ENCODE results near the gene EHMT1. TPM values are rescaled to one million over a fixed set of nuclear protein-coding genes. Genes with fewer than 3 reads are reported as not detected.
"Not testable (repeated sequence)": the region's sequence is repeated elsewhere in the genome, so short reads cannot be mapped to it uniquely, and the experiment has no call there.

The EHMT1 gene
- polyA plus RNA-seq, 1 experiment, result 23.3 TPM

- H3K27me3 ChIP-seq (ENCODE audit: control insufficient read depth, insufficient read depth, low read length), result no peaks in the 10 kb centered on the region
- no peak for DNase-seq (ENCODE audit: low read depth)
- H3K36me3 ChIP-seq (ENCODE audit: control insufficient read depth, insufficient read depth, low read length), result peaks cover 6% of the 10 kb centered on the region
- CTCF ChIA-PET, result interaction anchor here (1.4 kb wide), 1 partner anchor 14 kb away, joined by 3 read pairs; the partner anchor contains the start of gene DPH7
- no peak for TF ChIP-seq CTCF (IDR thresholded peaks at IDR 0.05; ENCODE audit: insufficient read depth, low read depth, low read length)
- POLR2A ChIA-PET, result no interaction called here
- H3K4me3 ChIP-seq (ENCODE audit: low read depth, low read length), result no peak overlapping the region
Measured at GRCh38 chr9:137592767-137593166, 26.0 kb upstream of the EHMT1 start.

GRCh38 chr9:137593176-137593575 lies 25.6 kb upstream of the EHMT1 start:
- ChIA-PET CTCF (interaction anchor here (1.4 kb wide), 1 partner anchor 14 kb away, joined by 3 read pairs; the partner anchor contains the start of gene DPH7), POLR2A (no interaction called here)
- Histone ChIP-seq H3K4me3 (ENCODE audit: low read depth, low read length) (no peak overlapping the region), H3K27me3 (ENCODE audit: control insufficient read depth, insufficient read depth, low read length) (no peaks in the 10 kb centered on the region), H3K36me3 (ENCODE audit: control insufficient read depth, insufficient read depth, low read length) (peaks cover 3% of the 10 kb centered on the region)
- DNase-seq (ENCODE audit: low read depth), result no peak
- TF ChIP-seq CTCF (IDR thresholded peaks at IDR 0.05; ENCODE audit: insufficient read depth, low read depth, low read length), result no peak

GRCh38 chr9:137596577-137596976 lies 22.2 kb upstream of the EHMT1 start:
- DNase-seq (ENCODE audit: low read depth); H3K27me3 ChIP-seq (ENCODE audit: control insufficient read depth, insufficient read depth, low read length); CTCF ChIA-PET; H3K36me3 ChIP-seq (ENCODE audit: control insufficient read depth, insufficient read depth, low read length); POLR2A ChIA-PET; H3K4me3 ChIP-seq (ENCODE audit: low read depth, low read length): not testable (repeated sequence)

GRCh38 chr9:137598943-137599342 lies 19.9 kb upstream of the EHMT1 start:
- no peak for DNase-seq (ENCODE audit: low read depth)
- no peaks in the 10 kb centered on the region for H3K36me3 ChIP-seq (ENCODE audit: control insufficient read depth, insufficient read depth, low read length)
- no peak overlapping the region for H3K4me3 ChIP-seq (ENCODE audit: low read depth, low read length)
- ChIA-PET CTCF (no interaction called here), POLR2A (no interaction called here)
- no peak for TF ChIP-seq CTCF (IDR thresholded peaks at IDR 0.05; ENCODE audit: insufficient read depth, low read depth, low read length)
- H3K27me3 ChIP-seq (ENCODE audit: control insufficient read depth, insufficient read depth, low read length), result no peaks in the 10 kb centered on the region; the same call in 1 of the 2 replicates

- H3K36me3 ChIP-seq (ENCODE audit: control insufficient read depth, insufficient read depth, low read length), result no peaks in the 10 kb centered on the region
- ChIA-PET CTCF (interaction anchor here (1.7 kb wide), 1 partner anchor 15 kb away, joined by 3 read pairs; no protein-coding TSS in a partner anchor), POLR2A (no interaction called here)
- TF ChIP-seq CTCF (IDR thresholded peaks at IDR 0.05; ENCODE audit: insufficient read depth, low read depth, low read length), result no peak
- no peaks in the 10 kb centered on the region; the same call in 1 of the 2 replicates for H3K27me3 ChIP-seq (ENCODE audit: control insufficient read depth, insufficient read depth, low read length)
- no peak overlapping the region for H3K4me3 ChIP-seq (ENCODE audit: low read depth, low read length)
- DNase-seq (ENCODE audit: low read depth), result no peak
Measured at GRCh38 chr9:137602661-137603060, 16.1 kb upstream of the EHMT1 start.

GRCh38 chr9:137603879-137604278 lies 14.9 kb upstream of the EHMT1 start:
- CTCF ChIA-PET, result interaction anchor here (1.3 kb wide), 1 partner anchor 22 kb away, joined by 3 read pairs; no protein-coding TSS in a partner anchor

More at GRCh38 chr9:137603879-137604278, 14.9 kb upstream of the EHMT1 start:
- H3K27me3 ChIP-seq (ENCODE audit: control insufficient read depth, insufficient read depth, low read length), result no peaks in the 10 kb centered on the region; the same call in 1 of the 2 replicates
- no peaks in the 10 kb centered on the region for H3K36me3 ChIP-seq (ENCODE audit: control insufficient read depth, insufficient read depth, low read length)
- DNase-seq (ENCODE audit: low read depth), result no peak
- POLR2A ChIA-PET, result no interaction called here
- TF ChIP-seq CTCF (IDR thresholded peaks at IDR 0.05; ENCODE audit: insufficient read depth, low read depth, low read length), result no peak
- H3K4me3 ChIP-seq (ENCODE audit: low read depth, low read length), result no peak overlapping the region
